Stimulated activated CD8-positive, alpha-beta memory T cell treated with anti-CD3 and anti-CD28 coated beads, Interleukin-4, amount 100 ng/mL, for 4 hours (primary cell): ENCODE results near the gene MRPS22.
"Not testable (repeated sequence)": the region's sequence is repeated elsewhere in the genome, so short reads cannot be mapped to it uniquely, and the experiment has no call there.

Experiments used
- DNase-seq, 2 donors: peaks; one replicate each; pipeline ENCODE4 v3.0.0-alpha.2; 2020; ENCODE audit warnings: low read depth in 2 of 2, low spot score in 1 of 2

MRPS22 gene

DNA sequence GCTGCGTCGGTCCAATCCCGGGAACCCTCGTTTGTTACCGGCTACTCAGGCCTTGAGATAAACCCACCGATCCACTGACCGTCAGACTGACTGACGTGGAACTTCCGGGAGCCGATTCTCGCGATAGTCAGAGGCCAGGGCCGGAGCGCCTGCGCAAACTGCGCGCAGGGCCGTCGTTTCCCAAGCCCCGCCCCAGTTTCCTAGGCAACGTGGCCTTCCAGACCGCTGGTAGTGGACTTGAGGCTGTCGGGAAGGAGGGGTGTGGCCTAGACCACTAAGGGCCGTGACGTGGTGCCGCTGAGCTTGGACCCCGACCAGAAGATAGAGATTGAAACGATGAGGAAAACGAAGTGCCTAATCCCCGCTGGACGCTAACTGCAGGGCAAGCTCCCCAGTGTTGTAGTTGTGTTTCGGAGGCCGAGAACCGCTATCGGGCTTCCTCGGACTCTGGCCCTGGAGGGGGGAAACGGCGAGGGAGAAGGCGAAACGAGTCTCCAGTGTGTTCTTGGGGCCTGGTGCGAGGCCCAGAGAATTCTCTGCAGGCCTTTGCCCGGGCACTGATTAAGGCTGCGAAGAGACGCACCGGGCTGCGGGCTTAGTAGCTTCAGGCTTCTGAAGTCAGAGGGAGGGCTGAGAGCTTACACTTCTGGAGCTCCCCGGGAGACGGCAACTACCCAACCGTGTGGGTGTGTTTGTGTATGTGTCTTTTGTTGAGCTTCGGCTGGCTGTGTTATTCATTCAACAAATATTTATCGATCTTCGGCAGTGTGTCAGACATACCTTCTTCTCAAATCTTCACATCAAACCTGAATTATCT, 45.9 kb downstream of the MRPS22 start, which contains the start of gene COPB2:
TSS of gene COPB2 (minus strand) at position 96 of the 817 bp plus-strand sequence. CDS start 97 bp downstream, outside the sequence.
- DNase-seq = peak; percentile 91 to 93

DNA sequence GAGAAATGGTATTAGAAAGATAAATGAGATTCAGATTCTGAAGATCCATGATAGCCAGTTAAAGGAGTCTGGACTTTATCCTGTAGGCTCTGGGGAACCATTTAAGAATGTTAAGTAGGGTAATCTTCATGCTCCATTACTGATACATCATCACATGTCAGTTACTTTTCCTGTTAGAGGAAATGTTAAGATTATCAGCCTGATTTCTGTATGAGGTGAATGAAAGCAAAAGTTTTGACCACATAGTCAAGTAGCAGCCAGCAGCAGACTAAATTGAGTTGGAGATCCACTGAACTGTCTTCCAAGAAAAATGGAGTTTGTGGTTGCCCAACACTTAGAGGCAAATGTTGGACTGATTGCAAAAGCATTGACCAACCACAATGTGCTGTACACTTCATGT, 50.3 kb downstream of the MRPS22 start:
- no peak for DNase-seq

DNA sequence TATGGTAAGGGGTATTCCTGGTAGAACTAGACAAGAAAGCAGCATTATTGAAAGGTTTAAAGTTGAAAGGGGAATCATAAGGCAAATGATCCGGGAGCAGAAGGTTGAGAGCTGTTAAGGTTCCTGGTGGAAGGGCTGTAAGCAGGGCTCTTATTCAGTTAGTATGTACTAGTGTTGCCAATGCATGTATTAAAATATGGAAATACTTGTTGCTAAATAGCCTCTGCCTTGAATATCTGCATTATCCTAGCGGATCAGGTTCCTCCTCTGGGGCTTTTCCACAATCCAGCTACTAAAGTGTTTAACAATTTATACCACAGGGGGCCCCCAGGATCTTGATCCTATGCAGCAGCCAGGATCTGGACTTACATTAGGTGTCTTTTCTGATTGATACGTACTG, 52.9 kb downstream of the MRPS22 start:
- no peak for DNase-seq

DNA sequence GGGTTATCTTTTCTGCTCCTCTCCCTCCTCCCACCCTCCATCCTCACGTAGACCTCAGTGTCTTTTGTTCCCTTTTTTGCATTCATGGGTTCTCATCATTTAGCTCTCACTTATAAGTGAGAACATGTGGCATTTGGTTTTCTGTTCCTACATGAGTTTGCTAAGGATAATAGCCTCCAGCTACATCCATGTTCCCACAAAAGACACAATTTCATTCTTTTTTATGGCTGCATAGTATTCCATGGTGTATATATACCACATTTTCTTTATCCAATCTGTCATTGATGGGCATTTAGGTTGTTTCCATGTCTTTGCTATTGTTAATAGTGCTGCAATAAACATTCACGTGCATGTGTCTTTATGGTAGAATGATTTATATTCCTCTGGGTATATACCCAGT, 57.3 kb downstream of the MRPS22 start:
- DNase-seq = not testable (repeated sequence)
